ENCODE data around the gene PRKRIP1. TPM values are rescaled to one million over a fixed set of nuclear protein-coding genes. Genes with fewer than 3 reads are reported as not detected.

Gene PRKRIP1
- total RNA-seq, 6 experiments from 2014 or later, result 6.1 to 9.8 (median 8.9) TPM

GRCh38 chr7:102421706-102422240, 25.6 kb downstream of the PRKRIP1 start:
- WGBS (ENCODE audit: insufficient coverage, low coverage, low lambda C conversion rate, missing lambda C conversion rate), result 93% methylated on average over 6 of the region's 10 CpGs
- H3K4me1 ChIP-seq, result no peaks in the 10 kb centered on the region
- no peak overlapping the region for H3K27ac ChIP-seq
- DNase-seq (no peak), ATAC-seq (no peak)
- H3K27me3 ChIP-seq, result no peaks in the 10 kb centered on the region
- no peak overlapping the region for H3K4me3 ChIP-seq
- H3K9me3 ChIP-seq, result no peaks in the 10 kb centered on the region
- TF ChIP-seq, protein P1, sequence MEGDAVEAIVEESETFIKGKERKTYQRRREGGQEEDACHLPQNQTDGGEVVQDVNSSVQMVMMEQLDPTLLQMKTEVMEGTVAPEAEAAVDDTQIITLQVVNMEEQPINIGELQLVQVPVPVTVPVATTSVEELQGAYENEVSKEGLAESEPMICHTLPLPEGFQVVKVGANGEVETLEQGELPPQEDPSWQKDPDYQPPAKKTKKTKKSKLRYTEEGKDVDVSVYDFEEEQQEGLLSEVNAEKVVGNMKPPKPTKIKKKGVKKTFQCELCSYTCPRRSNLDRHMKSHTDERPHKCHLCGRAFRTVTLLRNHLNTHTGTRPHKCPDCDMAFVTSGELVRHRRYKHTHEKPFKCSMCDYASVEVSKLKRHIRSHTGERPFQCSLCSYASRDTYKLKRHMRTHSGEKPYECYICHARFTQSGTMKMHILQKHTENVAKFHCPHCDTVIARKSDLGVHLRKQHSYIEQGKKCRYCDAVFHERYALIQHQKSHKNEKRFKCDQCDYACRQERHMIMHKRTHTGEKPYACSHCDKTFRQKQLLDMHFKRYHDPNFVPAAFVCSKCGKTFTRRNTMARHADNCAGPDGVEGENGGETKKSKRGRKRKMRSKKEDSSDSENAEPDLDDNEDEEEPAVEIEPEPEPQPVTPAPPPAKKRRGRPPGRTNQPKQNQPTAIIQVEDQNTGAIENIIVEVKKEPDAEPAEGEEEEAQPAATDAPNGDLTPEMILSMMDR (IDR thresholded peaks at IDR 0.05), result no peak
- no peak for TF ChIP-seq POLR2A (IDR thresholded peaks at IDR 0.05)
- intact Hi-C loops (cut with DNase I), result no loop called here
- H3K36me3 ChIP-seq, result peaks cover 0 to 34% (median 2%) of the 10 kb centered on the region in 4 donors

- intact Hi-C loops (cut with DNase I), result no loop called here
- 88% methylated on average over 3 of the region's 12 CpGs for WGBS (ENCODE audit: insufficient coverage, low coverage, low lambda C conversion rate, missing lambda C conversion rate)
- no peaks in the 10 kb centered on the region for H3K27me3 ChIP-seq
- no peak overlapping the region for H3K4me3 ChIP-seq
- H3K36me3 ChIP-seq, result peaks cover 0 to 19% (median 2%) of the 10 kb centered on the region in 4 donors
- H3K4me1 ChIP-seq, result no peaks in the 10 kb centered on the region
- no peak for ATAC-seq
- TF ChIP-seq, protein P1 (IDR thresholded peaks at IDR 0.05), result no peak
- no peak for TF ChIP-seq POLR2A (IDR thresholded peaks at IDR 0.05)
- H3K9me3 ChIP-seq, result no peaks in the 10 kb centered on the region
- no peak overlapping the region for H3K27ac ChIP-seq
- DNase-seq, result no peak
Observed at GRCh38 chr7:102424129-102424551, 28.0 kb downstream of the PRKRIP1 start.

- Histone ChIP-seq H3K36me3 (peaks cover 0 to 19% (median 2%) of the 10 kb centered on the region in 4 donors), H3K27ac (peak overlapping the region in 1 of 3 donors; percentile 38), H3K4me3 (no peak overlapping the region)
Observed at GRCh38 chr7:102424787-102425218, 28.6 kb downstream of the PRKRIP1 start.

DNA sequence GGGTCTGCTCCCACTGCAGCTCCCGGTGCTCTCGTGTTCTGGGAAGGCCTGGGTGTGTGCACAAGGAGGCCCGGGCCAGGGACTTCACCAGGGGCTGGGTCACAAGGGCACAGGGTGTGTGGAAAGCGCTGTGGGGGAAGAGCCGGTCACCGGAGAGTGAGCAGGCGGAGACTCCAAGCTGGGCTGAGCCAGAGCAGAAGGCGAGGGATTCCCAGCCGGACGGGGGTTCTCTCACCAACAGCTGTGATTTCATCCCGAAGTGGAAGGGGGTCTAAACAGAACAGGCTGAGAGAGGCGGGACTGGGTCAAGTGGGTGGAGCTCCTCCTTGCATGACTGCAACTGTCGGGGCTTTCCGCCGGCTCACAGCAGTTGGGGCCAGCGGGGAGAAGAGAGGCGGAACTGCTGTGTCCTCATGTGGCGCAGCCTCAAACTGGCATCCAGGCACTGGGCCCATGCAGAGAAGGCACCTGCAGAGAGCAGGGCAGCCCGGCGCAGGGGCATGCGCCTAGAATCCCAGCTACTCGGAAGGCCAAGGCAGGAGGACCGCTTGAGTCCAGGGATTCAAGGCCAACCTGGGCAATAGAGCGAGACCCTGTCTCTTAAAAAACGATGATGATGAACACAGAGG, 29.6 kb downstream of the PRKRIP1 start:
- no peaks in the 10 kb centered on the region for H3K9me3 ChIP-seq
- intact Hi-C loops (cut with DNase I), result no loop called here
- no peak overlapping the region for H3K4me3 ChIP-seq
- no peaks in the 10 kb centered on the region for H3K27me3 ChIP-seq
- WGBS (ENCODE audit: insufficient coverage, low coverage, low lambda C conversion rate, missing lambda C conversion rate), result 75% methylated on average over 8 of the region's 25 CpGs
- ATAC-seq, result peak; percentile 58 to 80 (median 69)
- H3K36me3 ChIP-seq, result peaks cover 0 to 17% (median 0%) of the 10 kb centered on the region in 4 donors
- no peaks in the 10 kb centered on the region for H3K4me1 ChIP-seq
- TF ChIP-seq, protein P1 (IDR thresholded peaks at IDR 0.05), result no peak
- TF ChIP-seq POLR2A (IDR thresholded peaks at IDR 0.05), result peak; percentile 29
- DNase-seq, result peak; percentile 66 to 84 (median 69)
- peak overlapping the region; percentile 31 to 65 (median 55) for H3K27ac ChIP-seq

More at GRCh38 chr7:102424787-102425218, 28.6 kb downstream of the PRKRIP1 start:
- DNase-seq, result no peak
- intact Hi-C loops (cut with DNase I), result no loop called here
- no peak for TF ChIP-seq POLR2A (IDR thresholded peaks at IDR 0.05)
- TF ChIP-seq, protein P1 (IDR thresholded peaks at IDR 0.05), result no peak
- peak in 2 of 4 donors; percentile 8 to 20 for ATAC-seq
- 90% methylated on average over 2 of the region's 13 CpGs for whole genome bisulfite sequencing (ENCODE audit: insufficient coverage, low coverage, low lambda C conversion rate, missing lambda C conversion rate)
- H3K4me1 ChIP-seq, result no peaks in the 10 kb centered on the region
- H3K9me3 ChIP-seq, result no peaks in the 10 kb centered on the region
- H3K27me3 ChIP-seq, result no peaks in the 10 kb centered on the region
